ENCODE measurements around the gene IL2RA. TPM values are rescaled to one million over a fixed set of nuclear protein-coding genes. Genes with fewer than 3 reads are reported as not detected.

Gene IL2RA
- total and polyA plus RNA-seq, 12 donors = 0.19 to 9.1 (median 0.82) TPM

DNA sequence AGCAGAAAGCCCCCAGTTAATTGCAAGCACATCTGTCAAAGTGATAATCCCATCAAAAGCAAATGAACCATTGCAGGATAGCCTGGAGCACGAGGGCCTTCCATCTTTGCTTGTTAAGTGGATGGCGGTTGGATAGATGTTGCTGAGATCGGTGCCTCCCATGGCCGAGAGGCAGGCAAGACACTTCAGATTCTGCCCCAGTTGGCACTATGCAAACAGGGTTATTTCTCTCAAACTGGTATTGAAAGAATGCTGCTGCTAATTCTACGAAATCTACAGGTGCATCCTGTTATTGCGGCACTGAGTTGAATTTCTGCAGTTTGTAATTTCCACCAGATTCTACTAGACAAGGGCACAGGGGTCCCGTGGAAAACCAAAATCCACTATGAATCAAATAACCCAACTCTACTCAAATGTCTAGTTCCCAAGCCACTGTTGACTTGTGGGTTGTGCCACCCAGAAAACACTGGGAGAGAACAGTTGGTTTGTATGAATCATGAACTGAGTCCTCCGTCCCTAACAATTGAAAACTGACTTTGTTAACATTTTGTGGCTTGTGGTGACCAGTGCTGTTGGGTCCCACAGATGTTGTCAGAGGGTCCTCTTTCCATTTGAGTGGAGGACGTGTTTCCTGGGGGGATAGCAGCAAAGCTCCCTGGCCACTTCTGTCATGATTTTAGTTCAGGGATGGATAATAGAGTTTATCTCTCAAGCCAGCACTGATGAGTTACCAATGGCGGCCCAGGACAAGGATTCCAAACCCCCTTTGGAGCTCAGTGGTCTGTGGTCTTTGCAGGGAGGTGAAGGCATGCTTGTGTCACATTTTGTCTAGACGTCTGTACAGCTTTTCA lies 7.1 kb upstream of the IL2RA start:
- TF ChIP-seq CTCF (IDR thresholded peaks at IDR 0.05) = no peak
- DNase-seq (no peak), ATAC-seq (no peak)
- H3K4me3 ChIP-seq = no peak overlapping the region
- no peaks in the 10 kb centered on the region for H3K9me3 ChIP-seq
- peak overlapping the region in 1 of 10 donors; percentile 82 for H3K27ac ChIP-seq
- H3K36me3 ChIP-seq = no peaks in the 10 kb centered on the region
- H3K4me1 ChIP-seq = peaks cover 0 to 88% (median 32%) of the 10 kb centered on the region in 9 donors
- WGBS, 2 donors = 71 to 85% methylated on average over 11 of the region's 11 CpGs
- intact Hi-C loops (cut with DNase I) = no loop called here
- H3K27me3 ChIP-seq = no peaks in the 10 kb centered on the region

- WGBS, 2 donors = 73 to 75% methylated on average over 8 of the region's 8 CpGs
- DNase-seq (no peak), ATAC-seq (peak in 5 of 8 donors; percentile 28 to 48 (median 35))
- no peak for TF ChIP-seq CTCF (IDR thresholded peaks at IDR 0.05)
- Histone ChIP-seq H3K9me3 (no peaks in the 10 kb centered on the region), H3K4me3 (no peak overlapping the region), H3K4me1 (peaks cover 0 to 85% (median 32%) of the 10 kb centered on the region in 9 donors), H3K36me3 (no peaks in the 10 kb centered on the region), H3K27me3 (no peaks in the 10 kb centered on the region), H3K27ac (peak overlapping the region in 1 of 10 donors; percentile 82)
- intact Hi-C loops (cut with DNase I) = no loop called here
These were observed 6.3 kb upstream of the IL2RA start for GRCh38 chr10:6068422-6068821.

DNA sequence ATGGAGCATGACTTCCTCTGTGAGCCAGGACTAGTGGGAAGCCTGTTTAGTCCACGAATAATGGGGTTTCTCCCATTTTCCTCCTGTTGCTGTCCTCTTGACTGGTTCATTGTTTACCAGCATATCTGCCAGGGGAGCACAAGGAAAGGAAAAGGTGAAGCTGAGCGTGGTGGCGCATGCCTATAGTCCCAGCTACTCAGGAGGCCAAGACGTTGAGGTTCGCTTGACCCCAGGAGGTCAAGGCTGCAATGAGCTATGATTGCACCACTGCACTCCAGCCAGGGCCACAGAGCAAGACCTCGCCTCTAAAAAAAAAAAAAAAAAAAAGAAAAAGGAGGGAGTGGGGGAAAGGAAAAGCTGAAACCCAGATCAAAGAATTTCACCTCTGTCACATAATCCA lies 5.8 kb upstream of the IL2RA start:
- 79 to 96% methylated on average over 6 of the region's 6 CpGs for WGBS, 2 donors
- H3K9me3 ChIP-seq = no peaks in the 10 kb centered on the region
- DNase-seq (no peak), ATAC-seq (no peak)
- no peaks in the 10 kb centered on the region for H3K27me3 ChIP-seq
- H3K36me3 ChIP-seq = no peaks in the 10 kb centered on the region
- TF ChIP-seq CTCF (IDR thresholded peaks at IDR 0.05) = no peak
- peaks cover 0 to 81% (median 32%) of the 10 kb centered on the region in 9 donors for H3K4me1 ChIP-seq
- intact Hi-C loops (cut with DNase I) = no loop called here
- H3K27ac ChIP-seq = peak overlapping the region in 1 of 10 donors; percentile 82
- no peak overlapping the region for H3K4me3 ChIP-seq

- WGBS, 2 donors = 78 to 86% methylated on average over 4 of the region's 4 CpGs
- no peak for TF ChIP-seq CTCF (IDR thresholded peaks at IDR 0.05)
- H3K27ac ChIP-seq = peak overlapping the region in 1 of 10 donors; percentile 82
- no peak overlapping the region for H3K4me3 ChIP-seq
- intact Hi-C loops (cut with DNase I) = no loop called here
- H3K4me1 ChIP-seq = peaks cover 0 to 80% (median 30%) of the 10 kb centered on the region in 9 donors
- no peaks in the 10 kb centered on the region for H3K36me3 ChIP-seq
- DNase-seq = no peak
- H3K9me3 ChIP-seq = no peaks in the 10 kb centered on the region
- no peak for ATAC-seq
- no peaks in the 10 kb centered on the region for H3K27me3 ChIP-seq
These were observed 5.3 kb upstream of the IL2RA start for GRCh38 chr10:6067457-6067856.
